AG08396 (cell line): Measurements from ENCODE around the gene GPC6.

Experiments used
- DNase-seq: peaks from one replicate; pipeline ENCODE4 v3.0.0; 2012; ENCODE audit warnings: low spot score, mixed read lengths

GPC6 gene

GRCh38 chr13:93687261-93687660, 460.7 kb downstream of the GPC6 start:
- peak; percentile 11 for DNase-seq

- DNase-seq, result peak; percentile 5
Observed at GRCh38 chr13:93689333-93689732, 462.7 kb downstream of the GPC6 start.

- DNase-seq, result peak; percentile 5
Observed at GRCh38 chr13:93690139-93690538, 463.5 kb downstream of the GPC6 start.

- no peak for DNase-seq
Observed at GRCh38 chr13:93698016-93698613, 471.5 kb downstream of the GPC6 start.

- DNase-seq, result peak; percentile 8
Observed at GRCh38 chr13:93700115-93700514, 473.5 kb downstream of the GPC6 start.

- DNase-seq, result no peak
Observed at GRCh38 chr13:93708308-93709075, 481.9 kb downstream of the GPC6 start.

DNA sequence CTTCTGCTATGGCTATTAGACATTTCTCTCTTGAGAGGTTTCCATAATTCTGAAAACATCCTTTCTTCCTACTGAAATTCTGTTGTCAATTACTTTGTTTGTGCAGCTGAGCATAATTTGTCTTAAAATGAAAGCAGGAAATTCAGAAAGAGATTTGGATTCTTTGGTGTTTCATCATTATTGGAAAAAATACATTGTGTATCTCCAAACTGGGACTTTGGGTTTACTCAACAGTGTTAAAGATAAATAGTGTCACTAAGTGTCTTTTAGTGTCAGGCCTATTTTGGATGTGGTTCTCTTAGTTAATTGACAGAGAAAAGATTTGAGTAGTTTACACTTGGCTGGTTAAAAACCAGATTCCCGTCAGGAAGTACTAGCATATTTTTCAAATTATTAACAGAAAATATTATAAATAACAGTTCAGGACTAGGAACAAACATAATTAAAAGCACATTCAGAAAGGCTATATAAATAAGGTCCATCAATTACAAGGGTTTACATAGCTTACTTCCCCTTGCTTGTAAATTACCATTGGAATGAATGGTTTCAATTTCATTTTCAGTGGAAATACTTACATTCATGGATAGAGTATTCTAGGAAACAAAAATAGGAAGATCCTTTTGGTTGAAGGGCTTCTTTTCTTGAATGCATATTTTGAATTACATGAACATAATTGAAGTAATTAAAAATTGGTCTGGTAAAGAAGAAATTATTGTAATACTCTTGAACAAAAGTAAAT, 483.1 kb downstream of the GPC6 start:
- no peak for DNase-seq

DNA sequence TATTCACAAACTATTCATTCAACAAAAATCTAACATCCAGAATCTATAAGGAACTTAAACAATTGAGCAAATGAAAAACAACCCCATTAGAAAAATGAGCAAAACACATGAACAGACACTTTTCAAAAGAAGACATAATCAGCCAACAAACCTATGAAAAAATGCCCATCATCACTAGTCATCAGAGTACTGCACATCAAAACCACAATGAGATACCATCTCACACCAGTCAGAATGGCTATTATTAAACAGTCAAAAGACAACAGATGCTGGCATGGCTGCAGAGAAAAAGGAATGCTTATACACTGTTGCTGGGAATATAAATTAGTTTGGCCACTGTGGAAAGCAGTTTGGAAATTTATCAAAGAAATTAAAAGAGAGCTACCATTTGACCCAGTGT, 487.6 kb downstream of the GPC6 start:
- DNase-seq, result no peak

DNA sequence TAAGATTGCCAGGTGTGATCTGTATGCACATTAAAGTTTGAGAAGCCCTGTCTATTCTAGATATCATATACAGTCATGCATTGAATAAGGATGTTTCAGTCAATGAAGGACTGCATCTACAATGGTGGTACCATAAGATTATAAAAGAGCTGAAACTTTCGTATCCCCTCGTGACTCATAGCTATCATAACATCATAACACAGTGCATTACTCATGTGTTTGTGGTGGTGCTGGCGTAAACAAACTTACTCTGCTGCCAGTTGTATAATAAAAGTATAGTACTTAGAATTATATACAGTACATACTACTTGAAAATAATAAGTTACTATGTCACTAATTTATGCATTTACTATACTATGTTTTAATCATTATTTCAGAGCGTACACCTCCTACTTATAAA, 489.3 kb downstream of the GPC6 start:
- no peak for DNase-seq

GRCh38 chr13:93716623-93717022, 490.0 kb downstream of the GPC6 start:
- DNase-seq, result no peak

- no peak for DNase-seq
Observed at GRCh38 chr13:93721483-93721882, 494.9 kb downstream of the GPC6 start.

DNA sequence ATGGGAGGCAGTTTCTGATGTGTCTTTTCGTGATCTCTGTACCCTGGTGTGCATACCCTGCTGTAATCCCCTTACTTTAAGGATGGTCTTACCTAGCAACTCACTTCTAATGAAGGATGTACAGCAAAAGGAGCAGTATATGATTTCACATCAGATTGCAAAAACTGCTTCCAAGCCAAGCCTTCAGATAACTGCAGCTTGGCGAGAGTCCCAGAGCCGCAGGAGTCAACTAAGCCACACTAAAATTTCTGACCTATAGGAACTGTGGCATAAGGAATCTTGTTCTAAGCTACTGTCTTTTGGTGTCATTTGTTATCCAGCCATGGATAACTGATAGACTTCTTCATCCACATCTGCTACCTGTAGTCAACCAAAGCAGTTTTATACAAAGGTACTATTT, 496.7 kb downstream of the GPC6 start:
- DNase-seq, result no peak

GRCh38 chr13:93724187-93724586, 497.6 kb downstream of the GPC6 start:
- no peak for DNase-seq

DNA sequence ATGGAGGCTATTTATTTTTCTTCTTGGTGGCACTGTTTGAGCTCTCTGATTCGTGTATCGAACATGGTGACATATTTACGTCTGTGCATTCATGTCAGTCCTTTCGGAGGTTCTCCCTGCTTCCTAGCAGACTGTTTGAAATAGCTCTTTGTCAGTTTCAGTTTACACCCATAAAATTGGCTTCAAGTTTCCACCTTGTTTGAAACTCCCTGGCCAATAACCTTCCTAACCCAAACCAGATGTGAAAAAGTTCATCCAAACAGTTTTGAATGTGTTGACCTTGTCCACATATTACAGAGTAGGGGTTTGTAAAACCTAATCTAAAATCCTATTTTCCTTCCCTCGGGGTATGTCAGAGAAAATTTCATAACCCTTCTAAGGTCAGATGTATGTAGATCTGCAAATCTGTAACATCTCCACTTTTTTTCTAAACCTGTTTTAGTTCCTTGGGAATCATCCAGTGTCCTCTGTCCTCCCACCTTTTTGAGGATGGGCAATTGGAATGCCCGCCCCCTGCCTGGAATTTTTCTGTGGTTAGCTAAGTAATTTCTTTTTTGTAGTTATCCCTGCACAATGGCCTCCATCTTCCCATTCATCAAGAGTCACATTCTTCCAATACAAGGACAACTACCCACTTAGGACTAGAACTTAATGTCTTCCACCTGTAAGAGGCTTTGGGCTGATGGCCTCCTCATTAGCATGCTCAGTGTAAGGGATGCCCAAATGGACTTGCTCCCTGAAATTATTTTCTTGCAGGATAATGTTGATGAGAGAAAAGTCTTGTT, 499.8 kb downstream of the GPC6 start:
- no peak for DNase-seq

GRCh38 chr13:93727211-93728141, 500.9 kb downstream of the GPC6 start:
- DNase-seq, result no peak

- DNase-seq, result no peak
Observed at GRCh38 chr13:93729383-93729782, 502.8 kb downstream of the GPC6 start.

DNA sequence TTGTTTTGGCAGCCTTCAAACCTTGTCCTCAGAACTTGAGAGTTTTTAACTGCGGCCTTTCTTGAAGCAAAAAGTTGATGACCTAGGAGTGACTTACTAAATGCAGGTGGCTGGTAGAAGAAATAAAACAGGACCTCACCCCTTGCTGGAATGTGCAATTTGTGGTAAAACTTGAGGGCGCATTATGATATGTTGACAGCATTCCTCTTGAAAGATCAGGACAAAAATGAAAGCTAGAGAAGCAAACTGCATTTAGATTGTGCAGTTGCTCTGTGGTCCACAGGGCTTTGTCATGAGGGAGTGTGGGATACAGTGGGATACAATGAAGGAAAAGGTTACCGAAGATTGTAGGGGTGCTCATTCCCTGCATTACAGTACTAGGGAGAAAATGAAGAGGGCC, 504.2 kb downstream of the GPC6 start:
- DNase-seq, result no peak

DNA sequence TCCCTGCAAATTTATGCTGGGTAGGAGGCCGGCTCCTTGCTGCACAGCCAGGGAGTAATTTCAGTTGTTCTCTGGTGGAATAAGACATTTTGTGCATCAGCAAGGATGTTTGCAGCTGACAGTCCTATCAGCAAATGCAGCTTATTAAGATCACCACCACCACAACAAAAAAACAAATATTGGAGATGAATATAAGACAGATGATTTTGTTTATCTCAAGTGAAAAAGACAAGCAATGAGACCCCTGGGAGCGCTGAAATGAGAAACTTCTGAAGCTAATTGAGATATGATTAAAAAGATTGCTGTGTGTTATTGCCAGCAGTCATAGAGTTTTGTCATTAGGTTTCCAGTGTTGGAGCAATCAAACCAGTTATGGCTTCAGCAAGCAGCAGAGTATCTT, 505.6 kb downstream of the GPC6 start:
- DNase-seq, result no peak

GRCh38 chr13:93736081-93736480, 509.5 kb downstream of the GPC6 start:
- no peak for DNase-seq

- DNase-seq, result no peak
Observed at GRCh38 chr13:93736909-93737308, 510.3 kb downstream of the GPC6 start.

- DNase-seq, result no peak
Observed at GRCh38 chr13:93740334-93740733, 513.7 kb downstream of the GPC6 start.
